H1 (cell line): Measurements from ENCODE around the gene PDLIM3. TPM values are rescaled to one million over a fixed set of nuclear protein-coding genes. Genes with fewer than 3 reads are reported as not detected.

Experiments used
- CHD7 ChIP-seq: fragments of 300-600 bp; sonication (generic); IDR thresholded peaks from 2 replicates; pipeline ENCODE4 v1.7.1; 2012; ENCODE audit warnings: low read length, moderate library complexity, mild to moderate bottlenecking, inconsistent platforms; ENCODE audit not compliant: insufficient replicate concordance
- GABPA ChIP-seq: IDR thresholded peaks from 2 replicates; pipeline ENCODE4 v1.6.1; 2011; ENCODE audit warnings: mild to moderate bottlenecking, low read length, moderate library complexity, borderline replicate concordance; ENCODE audit not compliant: insufficient read depth
- SP2 ChIP-seq: IDR thresholded peaks from 2 replicates; pipeline ENCODE4 v1.6.1; 2012; ENCODE audit warnings: mild to moderate bottlenecking, low read length, inconsistent platforms
- polyA plus RNA-seq, 7 experiments: library from polyadenylated mRNA; depleted of rRNA in 3 of 7; stranded (reverse) in 5 of 7; unstranded in 2 of 7; fragments of >200 nt in 5 of 7; fragments of 200-250 nt in 2 of 7; gene quantifications; 1 replicate in 5 of 7; 2 replicates in 1 of 7; 4 replicates in 1 of 7; pipeline versions ENCODE4 v1.2.1 to v1.2.3, GENCODE V29; 2011 to 2013; ENCODE audit warnings: missing spikeins in 2 of 7, mixed read lengths in 2 of 7
- total RNA-seq: library from RNA; stranded (reverse); fragmentation: NEBNext Ultra II Directional; extraction: Animal tissue kit (Norgen Biotek cat#: 25700); gene quantifications from 2 replicates; pipeline ENCODE4 v1.2.1, GENCODE V29; 2021

Gene PDLIM3
- total and polyA plus RNA-seq, 2 of the 8 experiments (the other 6 are each of a cell fraction or from before 2014, with no cell fraction given) = 7.6 to 8.1 TPM

- no peak for TF ChIP-seq CHD7
- no peak for TF ChIP-seq GABPA
- TF ChIP-seq SP2 = no peak
These were observed 819 bp downstream of the PDLIM3 start (continued) for GRCh38 chr4:185534511-185534865.
